K562 (cell line): ENCODE data around the gene C4orf36. TPM values are rescaled to one million over a fixed set of nuclear protein-coding genes. Genes with fewer than 3 reads are reported as not detected.

ENCODE experiments used
- ATAC-seq: fragments of 200-7000 bp; cut with Tn5 transposase; 3 replicates; pipeline ENCODE4 v1.9.1; 2020; ENCODE audit warnings: moderate library complexity
- BruUV-seq: library from RNA; stranded (reverse); fragments of 400-500 nt; replicated peaks from 2 replicates; lab custom pipeline; 2021; lab: Mats Ljungman, UMichigan
- CTCF ChIA-PET: fragments of 300-600 bp; formaldehyde crosslinking; extraction: SDS; loops from one replicate; lab custom pipeline; 2021; ENCODE audit warnings: low intra/inter-chr PET ratio; lab: Yijun Ruan, JAX
- POLR2A ChIA-PET: fragments of 300-600, 350-650 bp; sonication (Branson Sonifier 250); formaldehyde crosslinking; extraction: SDS; loops from one replicate; lab custom pipeline; 2021; ENCODE audit warnings: antibody characterized with exemption, inconsistent platforms; lab: Yijun Ruan, JAX
- DNase-seq, 4 experiments: peaks; one replicate each; pipeline versions ENCODE4 v3.0.0 to v3.0.0-alpha.2; 2011 to 2018; ENCODE audit warnings: low spot score in 3 of 4, mixed read lengths in 3 of 4; ENCODE audit errors: extremely low read depth in 1 of 4
- FAIRE-seq: peaks from 2 replicates; lab custom pipeline; 2011; peaks lifted over from hg19 to GRCh38; lab: Jason Lieb, UNC
- H2AFZ ChIP-seq: 2 replicates; pipeline ENCODE4 v1.6.0; 2011; ENCODE audit warnings: low read depth, low read length, control low read depth, inconsistent platforms
- H3K27ac ChIP-seq: fragments of 200-600 bp; 3 replicates; pipeline ENCODE4 v1.8.0; 2011; ENCODE audit warnings: low read depth, mild to moderate bottlenecking, control low read depth, inconsistent platforms, low read length, moderate library complexity, mixed read lengths; ENCODE audit errors: extremely low read depth
- H3K27me3 ChIP-seq, 2 experiments: fragments of 300-600 bp in 1 of 2; 2 replicates in 1 of 2; 3 replicates in 1 of 2; pipeline versions ENCODE4 v1.6.0 to v1.8.0; 2011; ENCODE audit warnings: inconsistent platforms in 2 of 2, low read length in 2 of 2, mild to moderate bottlenecking in 1 of 2, mixed read lengths in 1 of 2, moderate library complexity in 1 of 2; ENCODE audit not compliant: control insufficient read depth in 2 of 2, insufficient read depth in 2 of 2
- H3K36me3 ChIP-seq: fragments of 300-600 bp; 3 replicates; pipeline ENCODE4 v1.8.0; 2011; ENCODE audit warnings: mild to moderate bottlenecking, low read length, inconsistent platforms; ENCODE audit not compliant: control insufficient read depth, insufficient read depth
- H3K4me1 ChIP-seq, 2 experiments: fragments of 200-600 bp in 1 of 2; replicated peaks in 1 of 2; 2 replicates in 1 of 2; 3 replicates in 1 of 2; pipeline versions ENCODE4 v1.5.1 to v1.8.0; 2011; ENCODE audit warnings: inconsistent platforms in 2 of 2, low read length in 2 of 2, mild to moderate bottlenecking in 1 of 2, mixed read lengths in 1 of 2, moderate library complexity in 1 of 2; ENCODE audit not compliant: control insufficient read depth in 2 of 2, insufficient read depth in 2 of 2
- H3K4me2 ChIP-seq: 2 replicates; pipeline ENCODE4 v1.6.1; 2011; ENCODE audit warnings: low read length, control low read depth, inconsistent platforms, mixed read lengths; ENCODE audit not compliant: insufficient read depth
- H3K4me3 ChIP-seq: fragments of 200-600 bp; sonication (generic), shearing (Covaris generic); 2 replicates; pipeline ENCODE4 v1.5.1; 2016; ENCODE audit warnings: control low read depth, inconsistent platforms
- H3K79me2 ChIP-seq: fragments of 200-600 bp; 3 replicates; pipeline ENCODE4 v1.8.0; 2011; ENCODE audit warnings: low read length, inconsistent platforms; ENCODE audit not compliant: control insufficient read depth, insufficient read depth
- H3K9ac ChIP-seq, 2 experiments: 2 replicates each; pipeline versions ENCODE4 v1.6.0 to v1.6.1; 2011; ENCODE audit warnings: low read depth in 2 of 2, low read length in 2 of 2, control low read depth in 1 of 2, inconsistent platforms in 1 of 2, mild to moderate bottlenecking in 1 of 2, mixed read lengths in 1 of 2; ENCODE audit not compliant: insufficient read depth in 1 of 2
- H3K9me1 ChIP-seq: one replicate; pipeline ENCODE4 v1.6.0; 2011; ENCODE audit warnings: inconsistent platforms, mild to moderate bottlenecking, low read length, moderate library complexity; ENCODE audit not compliant: control insufficient read depth, insufficient read depth
- H3K9me3 ChIP-seq: replicated peaks from 2 replicates; pipeline ENCODE4 v1.5.1; 2011; ENCODE audit warnings: low read depth, low read length, inconsistent platforms; ENCODE audit not compliant: control insufficient read depth, insufficient read depth
- H4K20me1 ChIP-seq: replicated peaks from 2 replicates; pipeline ENCODE4 v1.6.1; 2011; ENCODE audit warnings: low read length, inconsistent platforms, mixed read lengths; ENCODE audit not compliant: control insufficient read depth, insufficient read depth
- ETV6 ChIP-seq, 3 experiments: fragments of 150-350 bp in 1 of 3; sonication (generic) in 1 of 3; formaldehyde crosslinking in 1 of 3; IDR thresholded peaks; 2 replicates each; pipeline versions ENCODE4 v1.6.1 to v1.8.0; 2014 to 2022; ENCODE audit warnings: borderline replicate concordance in 2 of 3, low read depth in 2 of 3, antibody characterized with exemption in 1 of 3, low read length in 1 of 3, mild to moderate bottlenecking in 1 of 3, missing genetic modification reagents in 1 of 3
- MCM7 ChIP-seq, 2 experiments: fragments of 450-650 bp; IDR thresholded peaks; 2 replicates each; pipeline ENCODE4 v1.6.1; 2016 to 2018
- PCBP1 ChIP-seq: fragments of 200-400 bp; formaldehyde crosslinking; IDR thresholded peaks from 2 replicates; pipeline ENCODE4 v1.6.1; 2018; ENCODE audit warnings: mild to moderate bottlenecking, low read depth, low read length; ENCODE audit not compliant: poor library complexity, severe bottlenecking
- PPARD ChIP-seq: fragments of 250-450 bp; sonication (Bioruptor Pico); IDR thresholded peaks from 2 replicates; pipeline ENCODE4 v1.8.0; 2022; ENCODE audit warnings: inconsistent platforms, mild to moderate bottlenecking, moderate library complexity
- RBM39 ChIP-seq: fragments of 200-400 bp; formaldehyde crosslinking; optimal IDR thresholded peaks from 2 replicates; pipeline ENCODE3; 2018; ENCODE audit warnings: low read depth, low read length
- TAF15 ChIP-seq: fragments of 200-400 bp; formaldehyde crosslinking; IDR thresholded peaks from 2 replicates; pipeline ENCODE4 v1.6.1; 2017; ENCODE audit warnings: mild to moderate bottlenecking, low read depth, low read length, moderate library complexity
- TEAD1 ChIP-seq, 2 experiments: fragments of 450-650 bp in 1 of 2; sonication (generic) in 1 of 2; formaldehyde crosslinking; IDR thresholded peaks; 2 replicates each; pipeline versions ENCODE4 v1.4.0 to v1.8.0; 2020 to 2022; ENCODE audit warnings: mild to moderate bottlenecking in 2 of 2, missing genetic modification reagents in 1 of 2
- WGBS: fragments of 100-300 bp; shearing (Covaris generic); methylation state at CpG from one replicate; pipeline ENCODE4 v1.1.6; 2016; ENCODE audit warnings: low coverage, mixed read lengths; ENCODE audit not compliant: insufficient coverage; ENCODE audit errors: missing lambda C conversion rate; 5-methylcytosine and 5-hydroxymethylcytosine counted together
- in situ Hi-C: fragments of 300-500 bp; cut with MboI; formaldehyde crosslinking; loops from 4 replicates; pipeline ENCODE4 v1.15.0; 2018; ENCODE audit warnings: inconsistent platforms, mixed read lengths
- intact Hi-C: fragments of 100-400 bp; cut with micrococcal nuclease; formaldehyde crosslinking; loops from 2 replicates; pipeline ENCODE4 v1.14.2; 2022
- polyA plus RNA-seq, 8 experiments: library from polyadenylated mRNA; depleted of rRNA in 4 of 8; stranded (reverse) in 5 of 8; unstranded in 3 of 8; fragments of >200 nt; fragmentation: Nextera tagmentation in 2 of 8; fragmentation: Illumina TruSeq in 1 of 8; extraction: Ambion mirVana in 2 of 8; extraction: Trizol in 1 of 8; gene quantifications; 2 replicates each; pipeline versions ENCODE4 v1.2.1 to v1.2.3, GENCODE V29; 2011 to 2014; ENCODE audit warnings: inconsistent platforms in 1 of 8, missing spikeins in 1 of 8
- total RNA-seq, 7 experiments: library from RNA; depleted of rRNA in 6 of 7; stranded (reverse); fragments of >200 nt in 6 of 7; fragmentation: Illumina TruSeq in 2 of 7; extraction: Trizol in 2 of 7; gene quantifications; 2 replicates each; pipeline versions ENCODE4 v1.2.1 to v1.2.3, GENCODE V29; 2011 to 2021; ENCODE audit warnings: low replicate concordance in 1 of 7

Gene C4orf36
- total and polyA plus RNA-seq, 9 of the 15 experiments (the other 6 are each of a cell fraction or from before 2014, with no cell fraction given) = 0.14 to 0.45 (median 0.20) TPM; not detected in 5

- Histone ChIP-seq H3K79me2 (no peaks in the 10 kb centered on the region), H3K4me3 (no peak overlapping the region), H3K4me1 (no peaks in the 10 kb centered on the region), H3K36me3 (no peaks in the 10 kb centered on the region), H3K9ac (no peak overlapping the region), H3K9me3 (no peaks in the 10 kb centered on the region), H3K27ac (no peak overlapping the region), H2AFZ (no peak overlapping the region), H4K20me1 (no peaks in the 10 kb centered on the region), H3K27me3 (peaks cover 8 to 15% of the 10 kb centered on the region in 2 experiments; a peak in 4 of 5 replicates), H3K4me2 (no peak overlapping the region), H3K9me1 (peaks cover 3% of the 10 kb centered on the region)
- FAIRE-seq (no peak), DNase-seq (no peak), ATAC-seq (no peak)
- POLR2A ChIA-PET = no interaction called here
- in situ Hi-C loops = no loop called here
- BruUV-seq = no TSS peak
- intact Hi-C loops = no loop called here
- WGBS = under 1% methylated on average over 7 of the region's 7 CpGs
- TF ChIP-seq PCBP1 (no peak), MCM7 (IDR thresholded peaks at IDR 0.05) (no peak), RBM39 (no peak), TEAD1 (CRISPR knock-in tag; IDR thresholded peaks at IDR 0.05) (no peak), TAF15 (no peak), PPARD (no peak), ETV6 (IDR thresholded peaks at IDR 0.05; ENCODE audit: borderline replicate concordance in 1 of 2, low read depth in 2 of 2, low read length in 1 of 2) (no peak), ETV6 (CRISPR knock-in tag; IDR thresholded peaks at IDR 0.05; ENCODE audit: borderline replicate concordance) (no peak)
- CTCF ChIA-PET = no interaction called here
Measured at GRCh38 chr4:86848136-86848535, 44.1 kb downstream of the C4orf36 start.
